ENCODE measurements around the gene DDX49.
"Not testable (repeated sequence)": the region's sequence is repeated elsewhere in the genome, so short reads cannot be mapped to it uniquely, and the experiment has no call there.

The DDX49 gene

GRCh38 chr19:18908917-18909619, 10.4 kb upstream of the DDX49 start:
- DNase-seq (ENCODE audit: low read depth in 1 of 2, low spot score in 1 of 2), result no peak

- no peak for DNase-seq (ENCODE audit: low read depth in 1 of 2, low spot score in 1 of 2)
These were observed 9.5 kb upstream of the DDX49 start for GRCh38 chr19:18910010-18910409.

GRCh38 chr19:18910801-18911436, 8.6 kb upstream of the DDX49 start:
- DNase-seq (ENCODE audit: low read depth in 1 of 2, low spot score in 1 of 2), result no peak

- DNase-seq (ENCODE audit: low read depth in 1 of 2, low spot score in 1 of 2), result no peak
These were observed 6.6 kb upstream of the DDX49 start for GRCh38 chr19:18912933-18913332.

- DNase-seq (ENCODE audit: low read depth in 1 of 2, low spot score in 1 of 2), result no peak
These were observed 6.0 kb upstream of the DDX49 start for GRCh38 chr19:18913466-18913865.

- DNase-seq (ENCODE audit: low read depth in 1 of 2, low spot score in 1 of 2), result no peak
These were observed 3.9 kb upstream of the DDX49 start for GRCh38 chr19:18915639-18916038.

GRCh38 chr19:18917593-18917992, 1.9 kb upstream of the DDX49 start:
- not testable (repeated sequence) for DNase-seq (ENCODE audit: low read depth in 1 of 2, low spot score in 1 of 2)

- DNase-seq (ENCODE audit: low read depth in 1 of 2, low spot score in 1 of 2), result no peak
These were observed 342 bp downstream of the DDX49 start for GRCh38 chr19:18919900-18920214.

- DNase-seq (ENCODE audit: low read depth in 1 of 2, low spot score in 1 of 2), result no peak
These were observed 885 bp downstream of the DDX49 start for GRCh38 chr19:18920400-18920799.

GRCh38 chr19:18921593-18921992, 2.1 kb downstream of the DDX49 start:
- no peak for DNase-seq (ENCODE audit: low read depth in 1 of 2, low spot score in 1 of 2)

GRCh38 chr19:18922228-18922985, 2.9 kb downstream of the DDX49 start:
- DNase-seq (ENCODE audit: low read depth in 1 of 2, low spot score in 1 of 2), result no peak

GRCh38 chr19:18924684-18925213, 5.2 kb downstream of the DDX49 start:
- DNase-seq (ENCODE audit: low read depth in 1 of 2, low spot score in 1 of 2), result no peak

GRCh38 chr19:18928018-18928805, 8.7 kb downstream of the DDX49 start:
- no peak for DNase-seq (ENCODE audit: low read depth in 1 of 2, low spot score in 1 of 2)

- DNase-seq (ENCODE audit: low read depth in 1 of 2, low spot score in 1 of 2), result no peak
These were observed 9.8 kb downstream of the DDX49 start for GRCh38 chr19:18929311-18929710.

GRCh38 chr19:18931316-18932162, 12.0 kb downstream of the DDX49 start:
- DNase-seq (ENCODE audit: low read depth in 1 of 2, low spot score in 1 of 2), result no peak

- peak; percentile 69 to 82 for DNase-seq (ENCODE audit: low read depth in 1 of 2, low spot score in 1 of 2)
These were observed 12.8 kb downstream of the DDX49 start for GRCh38 chr19:18932216-18932841.

GRCh38 chr19:18933297-18933696, 13.8 kb downstream of the DDX49 start:
- no peak for DNase-seq (ENCODE audit: low read depth in 1 of 2, low spot score in 1 of 2)

- DNase-seq (ENCODE audit: low read depth in 1 of 2, low spot score in 1 of 2), result no peak
These were observed 19.6 kb downstream of the DDX49 start for GRCh38 chr19:18939163-18939562.

GRCh38 chr19:18939922-18940768, 20.6 kb downstream of the DDX49 start:
- no peak for DNase-seq (ENCODE audit: low read depth in 1 of 2, low spot score in 1 of 2)
